Smooth muscle cell (in vitro differentiated cells): ENCODE results near the gene ROBO3. TPM values are rescaled to one million over a fixed set of nuclear protein-coding genes. Genes with fewer than 3 reads are reported as not detected.

Experiments
- DNase-seq: peaks from one replicate; lab custom pipeline; 2025; ENCODE audit not compliant: unreplicated experiment; lab: John Stamatoyannopoulos, UW
- H2AFZ ChIP-seq: fragments of 200-600 bp; sonication (generic); 2 replicates; pipeline ENCODE4 v1.6.0; 2016; ENCODE audit warnings: antibody characterized with exemption, low read depth, mild to moderate bottlenecking
- H3F3A ChIP-seq: fragments of 200-600 bp; sonication (generic); 2 replicates; pipeline ENCODE4 v1.6.0; 2017; ENCODE audit warnings: antibody characterized with exemption, low read depth
- H3K27ac ChIP-seq: fragments of 200-600 bp; sonication (generic); 2 replicates; pipeline ENCODE4 v1.5.1; 2016; ENCODE audit warnings: low read depth, mild to moderate bottlenecking
- H3K27me3 ChIP-seq: fragments of 200-600 bp; sonication (generic); 2 replicates; pipeline ENCODE4 v1.6.1; 2016; ENCODE audit warnings: low read depth, mild to moderate bottlenecking
- H3K36me3 ChIP-seq: fragments of 200-600 bp; sonication (generic); 2 replicates; pipeline ENCODE4 v1.5.1; 2016; ENCODE audit warnings: low read depth
- H3K4me1 ChIP-seq: fragments of 200-600 bp; sonication (generic); 2 replicates; pipeline ENCODE4 v1.5.1; 2016; ENCODE audit warnings: low read depth
- H3K4me2 ChIP-seq: fragments of 200-600 bp; sonication (generic); 2 replicates; pipeline ENCODE4 v1.6.0; 2016; ENCODE audit warnings: mild to moderate bottlenecking
- H3K4me3 ChIP-seq: fragments of 200-600 bp; sonication (generic); 2 replicates; pipeline ENCODE4 v1.5.1; 2016; ENCODE audit warnings: mild to moderate bottlenecking
- H3K79me2 ChIP-seq: fragments of 200-600 bp; sonication (generic); 2 replicates; pipeline ENCODE4 v1.6.0; 2016; ENCODE audit warnings: low read depth, mild to moderate bottlenecking
- H3K9ac ChIP-seq: fragments of 200-600 bp; sonication (generic); 2 replicates; pipeline ENCODE4 v1.6.0; 2016; ENCODE audit warnings: low read depth
- H3K9me3 ChIP-seq: fragments of 200-600 bp; sonication (generic); replicated peaks from 2 replicates; pipeline ENCODE4 v1.5.1; 2016; ENCODE audit warnings: low read depth
- H4K20me1 ChIP-seq: fragments of 200-600 bp; sonication (generic); 2 replicates; pipeline ENCODE4 v1.6.0; 2016; ENCODE audit warnings: low read depth
- WGBS: methylation state at CpG from one replicate; pipeline ENCODE4 v1.1.7; 2016; ENCODE audit warnings: low lambda C conversion rate; 5-methylcytosine and 5-hydroxymethylcytosine counted together
- polyA plus RNA-seq: library from polyadenylated mRNA; unstranded; fragments of >200 nt; fragmentation: Nextera tagmentation; extraction: Ambion mirVana; gene quantifications from 2 replicates; pipeline ENCODE4 v1.2.1, GENCODE V29; 2016
- total RNA-seq: library from RNA; depleted of rRNA; stranded (reverse); fragments of >200 nt; gene quantifications from 2 replicates; pipeline ENCODE4 v1.2.3, GENCODE V29; 2014
- TF ChIP-seq, protein P1 (sequence below): fragments of 200-600 bp; sonication (generic); IDR thresholded peaks from 2 replicates; pipeline ENCODE4 v1.5.1; 2017; ENCODE audit warnings: borderline replicate concordance, mild to moderate bottlenecking, antibody characterized with exemption; ENCODE audit not compliant: insufficient read depth, poor library complexity, severe bottlenecking

ROBO3 gene
- total and polyA plus RNA-seq, 2 experiments from 2014 or later, result 8.9 to 12.8 TPM

DNA sequence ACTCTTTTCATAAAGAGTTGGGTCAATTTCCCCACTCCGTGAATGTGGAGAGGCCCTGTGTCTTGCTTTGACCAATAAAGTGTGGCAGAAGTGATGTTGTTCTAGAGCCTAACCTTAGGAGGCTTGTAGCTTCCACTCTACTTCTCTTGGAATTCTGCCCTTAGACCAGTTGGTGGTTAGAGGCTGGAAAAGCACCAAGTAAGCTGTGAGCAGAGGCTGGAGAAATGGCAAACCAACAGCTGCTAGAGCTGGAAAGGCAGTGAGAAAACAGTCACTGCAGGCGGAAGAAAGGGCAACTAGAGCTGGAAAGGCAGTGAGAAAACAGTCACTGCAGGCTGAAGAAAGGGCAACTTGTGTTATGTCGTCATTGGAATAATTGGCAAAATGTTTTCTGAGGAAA is 35.2 kb upstream of the ROBO3 start:
- H2AFZ ChIP-seq, result no peak overlapping the region
- peaks cover 14% of the 10 kb centered on the region for H3K27me3 ChIP-seq
- H3F3A ChIP-seq, result no peaks in the 10 kb centered on the region
- no peaks in the 10 kb centered on the region for H4K20me1 ChIP-seq
- H3K27ac ChIP-seq, result no peak overlapping the region
- TF ChIP-seq, protein P1, sequence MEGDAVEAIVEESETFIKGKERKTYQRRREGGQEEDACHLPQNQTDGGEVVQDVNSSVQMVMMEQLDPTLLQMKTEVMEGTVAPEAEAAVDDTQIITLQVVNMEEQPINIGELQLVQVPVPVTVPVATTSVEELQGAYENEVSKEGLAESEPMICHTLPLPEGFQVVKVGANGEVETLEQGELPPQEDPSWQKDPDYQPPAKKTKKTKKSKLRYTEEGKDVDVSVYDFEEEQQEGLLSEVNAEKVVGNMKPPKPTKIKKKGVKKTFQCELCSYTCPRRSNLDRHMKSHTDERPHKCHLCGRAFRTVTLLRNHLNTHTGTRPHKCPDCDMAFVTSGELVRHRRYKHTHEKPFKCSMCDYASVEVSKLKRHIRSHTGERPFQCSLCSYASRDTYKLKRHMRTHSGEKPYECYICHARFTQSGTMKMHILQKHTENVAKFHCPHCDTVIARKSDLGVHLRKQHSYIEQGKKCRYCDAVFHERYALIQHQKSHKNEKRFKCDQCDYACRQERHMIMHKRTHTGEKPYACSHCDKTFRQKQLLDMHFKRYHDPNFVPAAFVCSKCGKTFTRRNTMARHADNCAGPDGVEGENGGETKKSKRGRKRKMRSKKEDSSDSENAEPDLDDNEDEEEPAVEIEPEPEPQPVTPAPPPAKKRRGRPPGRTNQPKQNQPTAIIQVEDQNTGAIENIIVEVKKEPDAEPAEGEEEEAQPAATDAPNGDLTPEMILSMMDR, result no peak
- H3K36me3 ChIP-seq, result no peaks in the 10 kb centered on the region
- H3K9me3 ChIP-seq, result no peaks in the 10 kb centered on the region
- H3K79me2 ChIP-seq, result no peaks in the 10 kb centered on the region
- no peak for DNase-seq
- H3K4me1 ChIP-seq, result no peaks in the 10 kb centered on the region
- H3K9ac ChIP-seq, result no peak overlapping the region
- WGBS, result 89% methylated on average over 3 of the region's 3 CpGs
- H3K4me2 ChIP-seq, result no peak overlapping the region
- no peak overlapping the region for H3K4me3 ChIP-seq

- WGBS, result 97% methylated on average over 3 of the region's 3 CpGs
- TF ChIP-seq, protein P1, result no peak
- DNase-seq, result no peak
These were observed 34.5 kb upstream of the ROBO3 start for GRCh38 chr11:124830749-124831148.

GRCh38 chr11:124831897-124832296 is 33.3 kb upstream of the ROBO3 start:
- Histone ChIP-seq H3K9ac (no peak overlapping the region), H3K9me3 (no peaks in the 10 kb centered on the region), H3K4me2 (no peak overlapping the region), H2AFZ (no peak overlapping the region), H3K27ac (no peak overlapping the region), H3K4me3 (no peak overlapping the region), H3K4me1 (peaks cover 3% of the 10 kb centered on the region), H3K36me3 (no peaks in the 10 kb centered on the region), H3K79me2 (no peaks in the 10 kb centered on the region), H4K20me1 (no peaks in the 10 kb centered on the region), H3F3A (peaks cover 5% of the 10 kb centered on the region), H3K27me3 (peaks cover 9% of the 10 kb centered on the region)
- DNase-seq, result no peak
- TF ChIP-seq, protein P1, result no peak
- 95% methylated on average over 2 of the region's 2 CpGs for WGBS

More at GRCh38 chr11:124830749-124831148, 34.5 kb upstream of the ROBO3 start:
- H3K9me3 ChIP-seq, result no peaks in the 10 kb centered on the region
- no peaks in the 10 kb centered on the region for H3K36me3 ChIP-seq
- no peak overlapping the region for H3K27ac ChIP-seq
- H3K9ac ChIP-seq, result no peak overlapping the region
- H3K4me2 ChIP-seq, result no peak overlapping the region
- H3K79me2 ChIP-seq, result no peaks in the 10 kb centered on the region
- no peaks in the 10 kb centered on the region for H4K20me1 ChIP-seq
- H3K4me3 ChIP-seq, result no peak overlapping the region
- H3F3A ChIP-seq, result no peaks in the 10 kb centered on the region
- H3K27me3 ChIP-seq, result peaks cover 14% of the 10 kb centered on the region
- H3K4me1 ChIP-seq, result no peaks in the 10 kb centered on the region
- no peak overlapping the region for H2AFZ ChIP-seq

GRCh38 chr11:124832571-124832970 is 32.7 kb upstream of the ROBO3 start:
- H4K20me1 ChIP-seq, result no peaks in the 10 kb centered on the region
- H3F3A ChIP-seq, result peaks cover 10% of the 10 kb centered on the region
- no peak overlapping the region for H3K4me3 ChIP-seq
- H3K9me3 ChIP-seq, result no peaks in the 10 kb centered on the region
- H3K79me2 ChIP-seq, result no peaks in the 10 kb centered on the region
- H3K9ac ChIP-seq, result no peak overlapping the region
- no peak overlapping the region for H2AFZ ChIP-seq
- DNase-seq, result no peak
- H3K4me2 ChIP-seq, result no peak overlapping the region
- TF ChIP-seq, protein P1, result no peak
- no peaks in the 10 kb centered on the region for H3K36me3 ChIP-seq
- H3K27ac ChIP-seq, result no peak overlapping the region
- WGBS, result 78% methylated on average over 4 of the region's 4 CpGs
- H3K4me1 ChIP-seq, result peaks cover 7% of the 10 kb centered on the region
- H3K27me3 ChIP-seq, result peaks cover 10% of the 10 kb centered on the region
